ENCODE results near the gene ERI2. TPM values are rescaled to one million over a fixed set of nuclear protein-coding genes. Genes with fewer than 3 reads are reported as not detected.

Gene ERI2
- total and polyA plus RNA-seq, 2 of the 13 experiments (the other 11 are each of a cell fraction or from before 2014, with no cell fraction given): 17.4 to 41.3 TPM

- no peak for TF ChIP-seq ARID5B (CRISPR knock-in tag; IDR thresholded peaks at IDR 0.05)
- TF ChIP-seq TCF7L2 (IDR thresholded peaks at IDR 0.05; ENCODE audit: low read depth, low read length): no peak
- TF ChIP-seq JARID2 (CRISPR knock-in tag; IDR thresholded peaks at IDR 0.05; ENCODE audit: insufficient replicate concordance): no peak
- no peak for TF ChIP-seq BRF2 (CRISPR knock-in tag; IDR thresholded peaks at IDR 0.05)
- TF ChIP-seq ZFP91 (CRISPR knock-in tag; IDR thresholded peaks at IDR 0.05; ENCODE audit: borderline replicate concordance): no peak
- TF ChIP-seq MXD1 (CRISPR knock-in tag; IDR thresholded peaks at IDR 0.05): no peak
- no peak for TF ChIP-seq MEIS1 (CRISPR knock-in tag; IDR thresholded peaks at IDR 0.05; ENCODE audit: borderline replicate concordance)
- no peak for TF ChIP-seq GTF3A (CRISPR knock-in tag; conservative IDR thresholded peaks at IDR 0.05)
- TF ChIP-seq ZNF121 (CRISPR knock-in tag; IDR thresholded peaks at IDR 0.05): no peak
- no peak for TF ChIP-seq ZNF512B (CRISPR knock-in tag; IDR thresholded peaks at IDR 0.05; ENCODE audit: borderline replicate concordance)
- TF ChIP-seq ATF4 (CRISPR knock-in tag; IDR thresholded peaks at IDR 0.05): no peak
- TF ChIP-seq SETDB1 (CRISPR knock-in tag; IDR thresholded peaks at IDR 0.05; ENCODE audit: borderline replicate concordance): no peak
- no peak for TF ChIP-seq ZMAT5 (CRISPR knock-in tag; IDR thresholded peaks at IDR 0.05; ENCODE audit: borderline replicate concordance, low read depth)
- TF ChIP-seq CBFB (CRISPR knock-in tag; IDR thresholded peaks at IDR 0.05): no peak
- TF ChIP-seq RFX3 (CRISPR knock-in tag; IDR thresholded peaks at IDR 0.05): 0 out of 2 replicates have a peak, but pooled peaks have one; percentile 8
- TF ChIP-seq YY1 (IDR thresholded peaks at IDR 0.05; ENCODE audit: insufficient read depth, insufficient replicate concordance, low read depth, low read length): no peak
Observed at GRCh38 chr16:20763461-20764232, 42.6 kb downstream of the ERI2 start, which contains the start of gene ACSM3 (continued).

Data from HepG2 (cell line).